ENCODE results near the gene ZNF618. TPM values are rescaled to one million over a fixed set of nuclear protein-coding genes. Genes with fewer than 3 reads are reported as not detected.
A peak's percentile ranks its signal among the peaks of the same experiment; 100 is the strongest.

ZNF618 gene
- total RNA-seq, 1 experiment from 2014 or later = 22.0 TPM

DNA sequence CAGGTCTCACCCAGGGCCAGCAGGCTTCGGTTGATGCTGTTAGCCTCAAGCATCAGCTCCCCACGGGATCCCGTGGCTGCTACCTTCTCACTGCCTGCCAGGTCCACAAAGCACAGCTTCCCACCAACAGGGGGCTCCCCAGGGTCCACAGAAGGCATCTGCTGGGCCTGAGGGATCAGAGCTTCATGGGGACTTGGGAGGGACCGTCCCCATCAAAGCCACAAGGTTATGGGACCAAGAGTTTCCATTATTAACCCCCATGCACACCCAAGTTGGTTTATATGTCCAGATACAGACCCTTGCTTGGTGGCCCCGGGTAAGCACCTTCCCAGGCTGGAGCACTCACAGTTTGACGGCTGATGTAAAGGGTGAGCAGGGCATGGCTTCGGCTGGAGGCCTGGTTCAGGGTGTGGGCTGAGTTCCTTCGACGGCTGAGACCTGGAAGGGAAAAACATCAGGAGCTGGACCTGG, 220.0 kb downstream of the ZNF618 start:
- H3K4me3 Mint-ChIP-seq = peak overlapping the region; percentile 29
- ATAC-seq (no peak), DNase-seq (ENCODE audit: low spot score) (peak; percentile 68)
- H3K27ac Mint-ChIP-seq = no peak overlapping the region
- H3K9me3 Mint-ChIP-seq = no peaks in the 10 kb centered on the region
- peaks cover 49% of the 10 kb centered on the region for H3K27me3 Mint-ChIP-seq (ENCODE audit: low read depth)
- ChIA-PET CTCF (interaction anchor here (0.6 to 7.4 kb wide), 30 partner anchors 8 to 374 kb away, joined by 3 to 101 read pairs (median 4); partner anchors contain the start of genes AMBP and COL27A1), POLR2A (interaction anchor here (0.6 kb wide), 1 partner anchor 342 kb away, joined by 3 read pairs; no protein-coding TSS in a partner anchor)
- H3K36me3 Mint-ChIP-seq = no peaks in the 10 kb centered on the region
- H3K4me1 Mint-ChIP-seq = peaks cover 18% of the 10 kb centered on the region
- TF ChIP-seq, protein P1, sequence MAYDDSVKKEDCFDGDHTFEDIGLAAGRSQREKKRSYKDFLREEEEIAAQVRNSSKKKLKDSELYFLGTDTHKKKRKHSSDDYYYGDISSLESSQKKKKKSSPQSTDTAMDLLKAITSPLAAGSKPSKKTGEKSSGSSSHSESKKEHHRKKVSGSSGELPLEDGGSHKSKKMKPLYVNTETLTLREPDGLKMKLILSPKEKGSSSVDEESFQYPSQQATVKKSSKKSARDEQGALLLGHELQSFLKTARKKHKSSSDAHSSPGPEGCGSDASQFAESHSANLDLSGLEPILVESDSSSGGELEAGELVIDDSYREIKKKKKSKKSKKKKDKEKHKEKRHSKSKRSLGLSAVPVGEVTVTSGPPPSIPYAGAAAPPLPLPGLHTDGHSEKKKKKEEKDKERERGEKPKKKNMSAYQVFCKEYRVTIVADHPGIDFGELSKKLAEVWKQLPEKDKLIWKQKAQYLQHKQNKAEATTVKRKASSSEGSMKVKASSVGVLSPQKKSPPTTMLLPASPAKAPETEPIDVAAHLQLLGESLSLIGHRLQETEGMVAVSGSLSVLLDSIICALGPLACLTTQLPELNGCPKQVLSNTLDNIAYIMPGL (CRISPR knock-in tag; IDR thresholded peaks at IDR 0.05) = no peak
- TF ChIP-seq GRHL2 (CRISPR knock-in tag; IDR thresholded peaks at IDR 0.05; ENCODE audit: insufficient replicate concordance, severe bottlenecking) = no peak
- no peak for TF ChIP-seq ZNF396 (CRISPR knock-in tag; IDR thresholded peaks at IDR 0.05; ENCODE audit: borderline replicate concordance)
- no peak for TF ChIP-seq ESRRA (CRISPR knock-in tag; IDR thresholded peaks at IDR 0.05; ENCODE audit: borderline replicate concordance)
- TF ChIP-seq KAT7 (CRISPR knock-in tag; IDR thresholded peaks at IDR 0.05; ENCODE audit: borderline replicate concordance) = no peak
- TF ChIP-seq GTF2I (CRISPR knock-in tag; conservative IDR thresholded peaks at IDR 0.05) = no peak
- no peak for TF ChIP-seq TEAD1 (CRISPR knock-in tag; IDR thresholded peaks at IDR 0.05)
- TF ChIP-seq OVOL2 (CRISPR knock-in tag; IDR thresholded peaks at IDR 0.05; ENCODE audit: borderline replicate concordance) = no peak
- TF ChIP-seq, protein P2, sequence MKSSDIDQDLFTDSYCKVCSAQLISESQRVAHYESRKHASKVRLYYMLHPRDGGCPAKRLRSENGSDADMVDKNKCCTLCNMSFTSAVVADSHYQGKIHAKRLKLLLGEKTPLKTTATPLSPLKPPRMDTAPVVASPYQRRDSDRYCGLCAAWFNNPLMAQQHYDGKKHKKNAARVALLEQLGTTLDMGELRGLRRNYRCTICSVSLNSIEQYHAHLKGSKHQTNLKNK (CRISPR knock-in tag; IDR thresholded peaks at IDR 0.05) = no peak
- TF ChIP-seq, protein P3, sequence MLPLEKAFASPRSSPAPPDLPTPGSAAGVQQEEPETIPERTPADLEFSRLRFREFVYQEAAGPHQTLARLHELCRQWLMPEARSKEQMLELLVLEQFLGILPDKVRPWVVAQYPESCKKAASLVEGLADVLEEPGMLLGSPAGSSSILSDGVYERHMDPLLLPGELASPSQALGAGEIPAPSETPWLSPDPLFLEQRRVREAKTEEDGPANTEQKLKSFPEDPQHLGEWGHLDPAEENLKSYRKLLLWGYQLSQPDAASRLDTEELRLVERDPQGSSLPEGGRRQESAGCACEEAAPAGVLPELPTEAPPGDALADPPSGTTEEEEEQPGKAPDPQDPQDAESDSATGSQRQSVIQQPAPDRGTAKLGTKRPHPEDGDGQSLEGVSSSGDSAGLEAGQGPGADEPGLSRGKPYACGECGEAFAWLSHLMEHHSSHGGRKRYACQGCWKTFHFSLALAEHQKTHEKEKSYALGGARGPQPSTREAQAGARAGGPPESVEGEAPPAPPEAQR (CRISPR knock-in tag; IDR thresholded peaks at IDR 0.05) = no peak
- TF ChIP-seq FOXJ3 (CRISPR knock-in tag; IDR thresholded peaks at IDR 0.05; ENCODE audit: borderline replicate concordance) = no peak

DNA sequence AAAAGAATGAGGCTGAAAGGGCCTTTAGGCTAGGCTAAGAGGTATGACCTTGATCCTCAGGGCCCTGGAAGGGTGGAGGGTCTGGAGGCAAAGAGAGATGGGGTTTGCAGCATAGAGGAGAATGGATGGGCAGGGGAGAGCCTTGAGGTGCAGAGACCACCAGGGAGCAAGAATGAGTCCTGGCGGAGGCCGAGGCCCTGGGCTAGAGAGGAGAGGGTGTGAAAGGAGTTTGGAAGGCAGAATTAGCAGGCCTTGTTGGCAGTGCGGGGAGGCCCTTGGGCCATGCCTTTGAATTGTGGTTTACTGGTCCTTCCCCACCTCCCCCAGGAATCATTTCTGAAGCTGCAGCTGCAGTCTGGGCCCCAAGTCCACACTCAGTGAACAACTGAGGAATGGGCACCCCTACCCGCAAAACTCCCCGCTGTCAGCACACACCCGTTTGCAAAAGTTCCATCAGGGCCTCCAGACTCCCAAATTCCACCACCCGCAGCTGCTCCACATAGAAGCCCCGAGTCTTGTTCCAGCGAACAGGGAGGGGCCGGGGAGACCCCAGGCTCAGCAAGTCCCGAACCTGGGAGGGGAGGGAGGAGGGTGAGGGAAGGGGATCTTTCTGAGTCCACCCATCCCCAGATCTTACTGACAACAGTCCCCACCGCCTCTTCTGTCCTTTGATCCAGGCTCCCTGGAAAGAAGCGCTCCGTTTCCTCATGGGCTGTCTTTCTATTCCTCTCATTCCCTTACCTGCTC, 220.9 kb downstream of the ZNF618 start:
- ChIA-PET POLR2A (no interaction called here), CTCF (interaction anchor here (4.3 to 7.4 kb wide), 3 partner anchors 11 to 193 kb away, joined by 49 to 101 read pairs (median 84); no protein-coding TSS in a partner anchor)
- peak overlapping the region; percentile 67 for H3K4me3 Mint-ChIP-seq
- TF ChIP-seq ZBTB21 (CRISPR knock-in tag; IDR thresholded peaks at IDR 0.05; ENCODE audit: borderline replicate concordance) (no peak), NR2C2 (CRISPR knock-in tag; IDR thresholded peaks at IDR 0.05) (no peak)
- H3K9me3 Mint-ChIP-seq = peaks cover 6% of the 10 kb centered on the region
- DNase-seq (ENCODE audit: low spot score) (no peak), ATAC-seq (no peak)
- H3K4me1 Mint-ChIP-seq = peaks cover 18% of the 10 kb centered on the region
- peaks cover 59% of the 10 kb centered on the region for H3K27me3 Mint-ChIP-seq (ENCODE audit: low read depth)
- peaks cover 4% of the 10 kb centered on the region for H3K36me3 Mint-ChIP-seq
- no peak overlapping the region for H3K27ac Mint-ChIP-seq

GRCh38 chr9:114097613-114098020, 221.5 kb downstream of the ZNF618 start:
- Mint-ChIP-seq H3K27ac (no peak overlapping the region), H3K4me1 (peaks cover 18% of the 10 kb centered on the region), H3K4me3 (peak overlapping the region; percentile 67), H3K9me3 (peaks cover 9% of the 10 kb centered on the region), H3K27me3 (ENCODE audit: low read depth) (peaks cover 63% of the 10 kb centered on the region), H3K36me3 (peaks cover 5% of the 10 kb centered on the region)
- ATAC-seq (no peak), DNase-seq (ENCODE audit: low spot score) (no peak)
- CTCF ChIA-PET = interaction anchor here (2.3 to 7.4 kb wide), 4 partner anchors 11 to 193 kb away, joined by 12 to 101 read pairs (median 66); no protein-coding TSS in a partner anchor
- TF ChIP-seq ERG (CRISPR knock-in tag; IDR thresholded peaks at IDR 0.05) = no peak
- TF ChIP-seq, protein P2 (CRISPR knock-in tag; IDR thresholded peaks at IDR 0.05) = no peak
- peak; percentile 86 for TF ChIP-seq GTF2I (CRISPR knock-in tag; conservative IDR thresholded peaks at IDR 0.05)
- POLR2A ChIA-PET = interaction anchor here (0.5 kb wide), 1 partner anchor 14 kb away, joined by 3 read pairs; no protein-coding TSS in a partner anchor
